Measurements from ENCODE around the gene TK2.
"Not testable (repeated sequence)": the region's sequence is repeated elsewhere in the genome, so short reads cannot be mapped to it uniquely, and the experiment has no call there.

Gene TK2

GRCh38 chr16:66519482-66520373, 30.2 kb downstream of the TK2 start:
- no peak for DNase-seq

GRCh38 chr16:66517586-66518263, 32.2 kb downstream of the TK2 start:
- DNase-seq, result no peak

GRCh38 chr16:66516808-66517585, 32.9 kb downstream of the TK2 start:
- DNase-seq, result peak; percentile 44

GRCh38 chr16:66516509-66516807, 33.5 kb downstream of the TK2 start:
- no peak for DNase-seq

- DNase-seq, result no peak
Measured at GRCh38 chr16:66515596-66516508, 34.1 kb downstream of the TK2 start.

GRCh38 chr16:66514980-66515595, 34.8 kb downstream of the TK2 start:
- not testable (repeated sequence) for DNase-seq

GRCh38 chr16:66514391-66514790, 35.5 kb downstream of the TK2 start:
- not testable (repeated sequence) for DNase-seq

- DNase-seq, result no peak
Measured at GRCh38 chr16:66513111-66513723, 36.7 kb downstream of the TK2 start.

GRCh38 chr16:66512272-66513110, 37.4 kb downstream of the TK2 start:
- DNase-seq, result no peak

GRCh38 chr16:66511602-66512271, 38.2 kb downstream of the TK2 start:
- DNase-seq, result no peak

GRCh38 chr16:66510711-66511601, 39.0 kb downstream of the TK2 start:
- no peak for DNase-seq

- no peak for DNase-seq
Measured at GRCh38 chr16:66510298-66510697, 39.6 kb downstream of the TK2 start.

GRCh38 chr16:66509576-66509975, 40.3 kb downstream of the TK2 start:
- no peak for DNase-seq

GRCh38 chr16:66508914-66509496, 40.9 kb downstream of the TK2 start:
- no peak for DNase-seq

- no peak for DNase-seq
Measured at GRCh38 chr16:66508248-66508913, 41.5 kb downstream of the TK2 start.

- no peak for DNase-seq
Measured at GRCh38 chr16:66507731-66508239, 42.1 kb downstream of the TK2 start.

GRCh38 chr16:66503612-66504011, 46.3 kb downstream of the TK2 start:
- DNase-seq, result no peak

GRCh38 chr16:66503030-66503429, 46.9 kb downstream of the TK2 start:
- DNase-seq, result no peak

Measured in NCI-H1092 treated with DMSO at 0.1 percent for 48 hours (cell line).